Measurements from ENCODE around the gene NARS2. TPM values are rescaled to one million over a fixed set of nuclear protein-coding genes. Genes with fewer than 3 reads are reported as not detected.
"Not testable (repeated sequence)": the region's sequence is repeated elsewhere in the genome, so short reads cannot be mapped to it uniquely, and the experiment has no call there.

Gene NARS2
- total RNA-seq, 6 donors from 2014 or later, result 7.7 to 45.1 (median 15.5) TPM

- Histone ChIP-seq H3K4me1 (peaks cover 5 to 13% (median 10%) of the 10 kb centered on the region in 4 donors), H3K9me3 (no peaks in the 10 kb centered on the region), H3K27me3 (no peaks in the 10 kb centered on the region), H3K36me3 (peaks cover 0 to 44% (median 15%) of the 10 kb centered on the region in 4 donors), H3K27ac (no peak overlapping the region), H3K4me3 (no peak overlapping the region)
- no peak for DNase-seq
- TF ChIP-seq CTCF (IDR thresholded peaks at IDR 0.05), result no peak
- no peak for TF ChIP-seq POLR2A (IDR thresholded peaks at IDR 0.05)
- TF ChIP-seq EP300 (IDR thresholded peaks at IDR 0.05), result no peak
- TF ChIP-seq POLR2AphosphoS5 (IDR thresholded peaks at IDR 0.05), result no peak
- no peak for ATAC-seq (ENCODE audit: low FRiP score in 2 of 2)
- 93 to 94% methylated on average over 6 of the region's 6 CpGs for WGBS, 2 donors
These were observed 4.6 kb downstream of the NARS2 start for GRCh38 chr11:78570031-78570430.

- WGBS, 2 donors, result 81 to 89% methylated on average over 8 of the region's 8 CpGs
- Histone ChIP-seq H3K27ac (no peak overlapping the region), H3K27me3 (no peaks in the 10 kb centered on the region), H3K4me3 (no peak overlapping the region), H3K4me1 (peaks cover 6 to 16% (median 9%) of the 10 kb centered on the region in 4 donors), H3K9me3 (no peaks in the 10 kb centered on the region), H3K36me3 (peaks cover 0 to 49% (median 15%) of the 10 kb centered on the region in 4 donors)
- TF ChIP-seq POLR2A (IDR thresholded peaks at IDR 0.05) (no peak), POLR2AphosphoS5 (IDR thresholded peaks at IDR 0.05) (no peak), EP300 (IDR thresholded peaks at IDR 0.05) (no peak), CTCF (IDR thresholded peaks at IDR 0.05) (no peak)
- DNase-seq, result no peak
- ATAC-seq (ENCODE audit: low FRiP score in 2 of 2), result no peak
These were observed 7.5 kb downstream of the NARS2 start for GRCh38 chr11:78567209-78567608.

- peaks cover 28 to 34% (median 31%) of the 10 kb centered on the region in 4 donors for H3K4me1 ChIP-seq
- 8 to 20% methylated on average over 1 of the region's 1 CpG for WGBS, 2 donors
- H3K4me3 ChIP-seq, result no peak overlapping the region
- TF ChIP-seq CTCF (IDR thresholded peaks at IDR 0.05) (peak; percentile 59 to 80 (median 71)), POLR2AphosphoS5 (IDR thresholded peaks at IDR 0.05) (no peak), EP300 (IDR thresholded peaks at IDR 0.05) (no peak)
- peak; percentile 76 for ATAC-seq (ENCODE audit: low FRiP score in 2 of 2)
- H3K27ac ChIP-seq, result peak overlapping the region in 1 of 4 donors; percentile 6
- peaks cover 0 to 41% (median 15%) of the 10 kb centered on the region in 4 donors for H3K36me3 ChIP-seq
- no peak for DNase-seq
- H3K9me3 ChIP-seq, result no peaks in the 10 kb centered on the region
- no peaks in the 10 kb centered on the region for H3K27me3 ChIP-seq
These were observed 9.9 kb downstream of the NARS2 start for GRCh38 chr11:78564490-78565467.

GRCh38 chr11:78564037-78564436, 10.6 kb downstream of the NARS2 start:
- not testable (repeated sequence) for H3K27ac ChIP-seq; ATAC-seq (ENCODE audit: low FRiP score in 2 of 2); DNase-seq; H3K9me3 ChIP-seq; H3K4me3 ChIP-seq; H3K27me3 ChIP-seq
- WGBS, 2 donors, result 67 to 70% methylated on average over 4 of the region's 4 CpGs
- Histone ChIP-seq H3K36me3 (peaks cover 0 to 38% (median 13%) of the 10 kb centered on the region in 4 donors), H3K4me1 (peaks cover 28 to 34% (median 31%) of the 10 kb centered on the region in 4 donors)

- H3K36me3 ChIP-seq, result peaks cover 0 to 33% (median 10%) of the 10 kb centered on the region in 4 donors
- H3K4me1 ChIP-seq, result peaks cover 28 to 34% (median 31%) of the 10 kb centered on the region in 4 donors
- WGBS, 2 donors, result 75 to 79% methylated on average over 12 of the region's 12 CpGs
- not testable (repeated sequence) for H3K27me3 ChIP-seq; ATAC-seq (ENCODE audit: low FRiP score in 2 of 2); H3K9me3 ChIP-seq; H3K4me3 ChIP-seq
- peak overlapping the region in 3 of 4 donors; percentile 69 to 79 (median 74) for H3K27ac ChIP-seq
- DNase-seq, result peak in 1 of 2 donors; percentile 62
These were observed 11.6 kb downstream of the NARS2 start for GRCh38 chr11:78563090-78563489.
